ENCODE measurements around the gene DLK1. TPM values are rescaled to one million over a fixed set of nuclear protein-coding genes. Genes with fewer than 3 reads are reported as not detected.

The DLK1 gene
- total and polyA plus RNA-seq, 8 donors: 0.05 to 24.6 (median 3.5) TPM; not detected in 4

GRCh38 chr14:100740929-100741328 is 14.2 kb downstream of the DLK1 start:
- intact Hi-C loops (cut with DNase I; ENCODE audit: low total_unique reads): no loop called here
- Histone ChIP-seq H3K36me3 (no peaks in the 10 kb centered on the region), H3K4me1 (no peaks in the 10 kb centered on the region), H3K9me3 (peaks cover 0 to 10% (median 0%) of the 10 kb centered on the region in 4 donors), H3K27ac (no peak overlapping the region), H3K27me3 (peaks cover 0 to 16% (median 0%) of the 10 kb centered on the region in 3 donors), H3K4me3 (no peak overlapping the region)
- TF ChIP-seq EP300 (IDR thresholded peaks at IDR 0.05) (no peak), POLR2A (IDR thresholded peaks at IDR 0.05) (no peak), POLR2AphosphoS5 (IDR thresholded peaks at IDR 0.05) (no peak), CTCF (IDR thresholded peaks at IDR 0.05) (no peak)
- no peak for DNase-seq
- 90 to 95% (median 94%) methylated on average over 7 of the region's 7 CpGs for WGBS, 5 donors

GRCh38 chr14:100741966-100742365 is 15.3 kb downstream of the DLK1 start:
- no peak overlapping the region for H3K27ac ChIP-seq
- 58 to 65% (median 61%) methylated on average over 3 of the region's 3 CpGs for WGBS, 5 donors
- no peak overlapping the region for H3K4me3 ChIP-seq
- peaks cover 0 to 8% (median 0%) of the 10 kb centered on the region in 3 donors for H3K27me3 ChIP-seq
- intact Hi-C loops (cut with DNase I; ENCODE audit: low total_unique reads): no loop called here
- no peaks in the 10 kb centered on the region for H3K4me1 ChIP-seq
- H3K9me3 ChIP-seq: peaks cover 0 to 10% (median 0%) of the 10 kb centered on the region in 4 donors
- TF ChIP-seq POLR2AphosphoS5 (IDR thresholded peaks at IDR 0.05) (no peak), EP300 (IDR thresholded peaks at IDR 0.05) (no peak), POLR2A (IDR thresholded peaks at IDR 0.05) (no peak), CTCF (IDR thresholded peaks at IDR 0.05) (no peak)
- DNase-seq: no peak
- no peaks in the 10 kb centered on the region for H3K36me3 ChIP-seq

GRCh38 chr14:100746326-100746725 is 19.6 kb downstream of the DLK1 start:
- H3K4me3 ChIP-seq: no peak overlapping the region
- no peaks in the 10 kb centered on the region for H3K4me1 ChIP-seq
- TF ChIP-seq POLR2AphosphoS5 (IDR thresholded peaks at IDR 0.05) (no peak), EP300 (IDR thresholded peaks at IDR 0.05) (no peak), POLR2A (IDR thresholded peaks at IDR 0.05) (no peak), CTCF (IDR thresholded peaks at IDR 0.05) (no peak)
- no peaks in the 10 kb centered on the region for H3K27me3 ChIP-seq
- no peak overlapping the region for H3K27ac ChIP-seq
- no peaks in the 10 kb centered on the region for H3K36me3 ChIP-seq
- intact Hi-C loops (cut with DNase I; ENCODE audit: low total_unique reads): no loop called here
- H3K9me3 ChIP-seq: peaks cover 0 to 2% (median 0%) of the 10 kb centered on the region in 4 donors
- no peak for DNase-seq

- Histone ChIP-seq H3K27me3 (no peaks in the 10 kb centered on the region), H3K4me1 (no peaks in the 10 kb centered on the region), H3K27ac (no peak overlapping the region), H3K4me3 (no peak overlapping the region), H3K9me3 (no peaks in the 10 kb centered on the region), H3K36me3 (no peaks in the 10 kb centered on the region)
- TF ChIP-seq POLR2AphosphoS5 (IDR thresholded peaks at IDR 0.05): peak in 1 of 3 donors; percentile 6
- TF ChIP-seq POLR2A (IDR thresholded peaks at IDR 0.05): no peak
- intact Hi-C loops (cut with DNase I; ENCODE audit: low total_unique reads): no loop called here
- DNase-seq: peak in 1 of 2 donors; percentile 71
- 64 to 73% (median 69%) methylated on average over 9 of the region's 9 CpGs for WGBS, 5 donors
These were observed 20.4 kb downstream of the DLK1 start for GRCh38 chr14:100747021-100747586.

- Histone ChIP-seq H3K4me3 (no peak overlapping the region), H3K36me3 (no peaks in the 10 kb centered on the region), H3K4me1 (no peaks in the 10 kb centered on the region), H3K27ac (no peak overlapping the region), H3K9me3 (no peaks in the 10 kb centered on the region), H3K27me3 (peaks cover 0 to under 1% (median 0%) of the 10 kb centered on the region in 3 donors)
- WGBS, 5 donors: 82 to 94% (median 85%) methylated on average over 6 to 8 of the region's 8 CpGs
- intact Hi-C loops (cut with DNase I; ENCODE audit: low total_unique reads): no loop called here
- no peak for DNase-seq
- no peak for TF ChIP-seq POLR2AphosphoS5 (IDR thresholded peaks at IDR 0.05)
- no peak for TF ChIP-seq EP300 (IDR thresholded peaks at IDR 0.05)
- TF ChIP-seq CTCF (IDR thresholded peaks at IDR 0.05): no peak
- TF ChIP-seq POLR2A (IDR thresholded peaks at IDR 0.05): no peak
These were observed 21.0 kb downstream of the DLK1 start for GRCh38 chr14:100747736-100748135.
